SU-DHL-6 (cell line): ENCODE data around the gene MORC1.

Source experiments
- H2AFZ ChIP-seq: fragments of 200-600 bp; sonication (generic); 2 replicates; pipeline ENCODE4 v1.6.1; 2014; ENCODE audit warnings: low read depth, mild to moderate bottlenecking, moderate library complexity, mixed read lengths, antibody characterized with exemption, low read length; ENCODE audit not compliant: severe bottlenecking
- H3F3A ChIP-seq: fragments of 200-600 bp; shearing (Covaris generic); 2 replicates; pipeline ENCODE4 v1.6.0; 2016; ENCODE audit warnings: antibody characterized with exemption, mild to moderate bottlenecking; ENCODE audit not compliant: insufficient read depth
- H3K27ac ChIP-seq: fragments of 200-600 bp; sonication (generic); 2 replicates; pipeline ENCODE4 v1.5.1; 2016; ENCODE audit warnings: low read depth, mild to moderate bottlenecking, low read length, moderate library complexity, mixed read lengths
- H3K27me3 ChIP-seq: fragments of 200-600 bp; sonication (generic), shearing (Covaris generic); 2 replicates; pipeline ENCODE4 v1.6.0; 2014; ENCODE audit warnings: mild to moderate bottlenecking, low read length
- H3K36me3 ChIP-seq: fragments of 200-600 bp; sonication (generic); 2 replicates; pipeline ENCODE4 v1.6.1; 2014; ENCODE audit warnings: mild to moderate bottlenecking, low read length, mixed read lengths
- H3K4me2 ChIP-seq: fragments of 300-600, 200-600 bp; shearing (Covaris generic), sonication (generic); 2 replicates; pipeline ENCODE4 v1.6.0; 2014; ENCODE audit warnings: low read length, low read depth, mild to moderate bottlenecking; ENCODE audit not compliant: poor library complexity, severe bottlenecking
- H3K4me3 ChIP-seq: fragments of 200-600 bp; sonication (generic); 2 replicates; pipeline ENCODE4 v1.5.1; 2014; ENCODE audit warnings: antibody characterized with exemption, low read length, mild to moderate bottlenecking, mixed read lengths; ENCODE audit not compliant: insufficient read depth, poor library complexity, severe bottlenecking
- H3K79me2 ChIP-seq: fragments of 200-600 bp; sonication (generic); 2 replicates; pipeline ENCODE4 v1.6.1; 2014; ENCODE audit warnings: mild to moderate bottlenecking, low read length, moderate library complexity; ENCODE audit not compliant: insufficient read depth
- H3K9ac ChIP-seq: fragments of 200-600 bp; sonication (generic); 2 replicates; pipeline ENCODE4 v1.7.0; 2014; ENCODE audit warnings: mild to moderate bottlenecking, low read length
- H3K9me2 ChIP-seq: fragments of 200-600 bp; sonication (generic); replicated peaks from 2 replicates; pipeline ENCODE4 v1.6.1; 2014; ENCODE audit warnings: low read length; ENCODE audit not compliant: insufficient read depth
- H3K9me3 ChIP-seq: fragments of 200-600 bp; sonication (generic); 2 replicates; pipeline ENCODE4 v1.6.1; 2014; ENCODE audit warnings: low read length, mixed read lengths; ENCODE audit not compliant: insufficient read depth
- H4K20me1 ChIP-seq: fragments of 200-600 bp; sonication (generic); 2 replicates; pipeline ENCODE4 v1.6.1; 2014; ENCODE audit warnings: low read depth, mild to moderate bottlenecking, antibody characterized with exemption, low read length, moderate library complexity, mixed read lengths
- CTCF ChIP-seq: fragments of 200-600 bp; sonication (generic); IDR thresholded peaks from one replicate; pipeline ENCODE4 v1.5.1; 2017; ENCODE audit warnings: antibody characterized with exemption, mild to moderate bottlenecking, low read length, moderate library complexity; ENCODE audit not compliant: insufficient read depth, poor library complexity, severe bottlenecking
- EZH2phosphoT487 ChIP-seq: fragments of 200-600 bp; sonication (generic), shearing (Covaris generic); conservative IDR thresholded peaks from 2 replicates; pipeline ENCODE4 v1.6.1; 2018; ENCODE audit warnings: mild to moderate bottlenecking, antibody characterized with exemption, low read length, moderate library complexity, mixed read lengths

The MORC1 gene

GRCh38 chr3:108970561-108970960, 147.4 kb downstream of the MORC1 start:
- no peak overlapping the region for H2AFZ ChIP-seq
- H3F3A ChIP-seq, result no peaks in the 10 kb centered on the region
- H3K9me3 ChIP-seq, result no peaks in the 10 kb centered on the region
- H3K9ac ChIP-seq, result no peak overlapping the region
- H3K27me3 ChIP-seq, result no peaks in the 10 kb centered on the region
- H3K36me3 ChIP-seq, result no peaks in the 10 kb centered on the region
- H3K9me2 ChIP-seq, result no peaks in the 10 kb centered on the region
- H3K4me3 ChIP-seq, result no peak overlapping the region
- no peaks in the 10 kb centered on the region for H4K20me1 ChIP-seq
- H3K27ac ChIP-seq, result no peak overlapping the region
- TF ChIP-seq CTCF, result no peak
- TF ChIP-seq EZH2phosphoT487, result no peak
- no peak overlapping the region for H3K4me2 ChIP-seq
- H3K79me2 ChIP-seq, result no peaks in the 10 kb centered on the region

- no peaks in the 10 kb centered on the region for H3F3A ChIP-seq
- no peaks in the 10 kb centered on the region for H4K20me1 ChIP-seq
- no peak overlapping the region for H2AFZ ChIP-seq
- H3K9me2 ChIP-seq, result no peaks in the 10 kb centered on the region
- no peaks in the 10 kb centered on the region for H3K36me3 ChIP-seq
- no peak overlapping the region for H3K27ac ChIP-seq
- no peaks in the 10 kb centered on the region for H3K27me3 ChIP-seq
- H3K79me2 ChIP-seq, result no peaks in the 10 kb centered on the region
- H3K4me2 ChIP-seq, result no peak overlapping the region
- H3K9ac ChIP-seq, result no peak overlapping the region
- TF ChIP-seq EZH2phosphoT487 (no peak), CTCF (no peak)
- H3K9me3 ChIP-seq, result no peaks in the 10 kb centered on the region
- H3K4me3 ChIP-seq, result no peak overlapping the region
Observed at GRCh38 chr3:108966773-108967172, 151.2 kb downstream of the MORC1 start.

GRCh38 chr3:108959017-108959416, 158.9 kb downstream of the MORC1 start:
- TF ChIP-seq EZH2phosphoT487 (no peak), CTCF (no peak)
- Histone ChIP-seq H3K9ac (no peak overlapping the region), H3K9me2 (no peaks in the 10 kb centered on the region), H3K27me3 (no peaks in the 10 kb centered on the region), H3K79me2 (no peaks in the 10 kb centered on the region), H3K4me2 (no peak overlapping the region), H3F3A (no peaks in the 10 kb centered on the region), H3K4me3 (no peak overlapping the region), H3K27ac (no peak overlapping the region), H4K20me1 (no peaks in the 10 kb centered on the region), H3K36me3 (no peaks in the 10 kb centered on the region), H3K9me3 (no peaks in the 10 kb centered on the region), H2AFZ (no peak overlapping the region)
